ENCODE results near the gene AUTS2. TPM values are rescaled to one million over a fixed set of nuclear protein-coding genes. Genes with fewer than 3 reads are reported as not detected.

Gene AUTS2
- total and polyA plus RNA-seq, 4 experiments from 2014 or later, result 3.4 to 35.2 (median 25.5) TPM

- POLR2A ChIA-PET (ENCODE audit: partially characterized antibody), result no interaction called here
- intact Hi-C loops (cut with micrococcal nuclease), result no loop called here
- CTCF ChIA-PET (ENCODE audit: partially characterized antibody), result no interaction called here
- H3K9me3 ChIP-seq (ENCODE audit: control insufficient read depth in 1 of 2, low read length in 2 of 2), result no peaks in the 10 kb centered on the region
- Mint-ChIP-seq H3K4me1 (no peaks in the 10 kb centered on the region), H3K27ac (no peak overlapping the region), H3K9me3 (peaks cover 0 to 1% (median 0%) of the 10 kb centered on the region in 8 donors), H3K4me3 (no peak overlapping the region), H3K36me3 (no peaks in the 10 kb centered on the region), H3K27me3 (no peaks in the 10 kb centered on the region)
- H3K27me3 ChIP-seq (ENCODE audit: insufficient read depth, low read length), result no peaks in the 10 kb centered on the region
- no peaks in the 10 kb centered on the region for H3K4me1 ChIP-seq (ENCODE audit: insufficient read depth, low read length)
- no peak overlapping the region for H3K4me3 ChIP-seq (ENCODE audit: low read length in 2 of 2)
- no peaks in the 10 kb centered on the region for H3K36me3 ChIP-seq (ENCODE audit: insufficient read depth, low read length)
- no peak for DNase-seq
- no peak overlapping the region for H3K27ac ChIP-seq (ENCODE audit: low read depth, low read length)
Observed at GRCh38 chr7:69638674-69639073, 40.4 kb downstream of the AUTS2 start.

DNA sequence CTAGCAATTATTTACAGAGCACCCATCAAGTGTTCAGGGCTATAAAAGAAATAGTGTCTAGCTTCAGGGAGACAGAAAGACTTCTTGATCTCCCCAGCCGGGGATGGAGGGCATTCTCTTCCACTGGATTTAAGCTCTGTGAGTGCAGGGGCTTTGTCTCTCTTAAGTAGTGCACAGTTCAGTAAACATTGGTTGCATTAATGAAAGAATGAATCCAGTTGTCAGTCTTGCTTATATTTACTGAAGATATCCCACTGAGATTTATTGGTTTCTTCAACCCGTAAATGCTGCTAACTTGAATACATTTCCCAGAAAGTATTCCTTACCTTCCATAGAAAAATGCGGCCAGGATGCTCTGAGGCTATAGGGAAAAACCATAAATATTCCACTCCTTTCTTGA is 41.9 kb downstream of the AUTS2 start:
- H3K27ac ChIP-seq (ENCODE audit: low read depth, low read length), result no peak overlapping the region
- no peaks in the 10 kb centered on the region for H3K27me3 Mint-ChIP-seq
- H3K4me1 ChIP-seq (ENCODE audit: insufficient read depth, low read length), result no peaks in the 10 kb centered on the region
- no peaks in the 10 kb centered on the region for H3K4me1 Mint-ChIP-seq
- intact Hi-C loops (cut with micrococcal nuclease), result no loop called here
- no peak overlapping the region for H3K4me3 Mint-ChIP-seq
- no peaks in the 10 kb centered on the region for H3K36me3 ChIP-seq (ENCODE audit: insufficient read depth, low read length)
- H3K9me3 ChIP-seq (ENCODE audit: control insufficient read depth in 1 of 2, low read length in 2 of 2), result no peaks in the 10 kb centered on the region
- no peaks in the 10 kb centered on the region for H3K36me3 Mint-ChIP-seq
- no peaks in the 10 kb centered on the region for H3K9me3 Mint-ChIP-seq
- no peaks in the 10 kb centered on the region for H3K27me3 ChIP-seq (ENCODE audit: insufficient read depth, low read length)
- POLR2A ChIA-PET (ENCODE audit: partially characterized antibody), result no interaction called here
- no peak for DNase-seq
- H3K27ac Mint-ChIP-seq, result no peak overlapping the region
- CTCF ChIA-PET (ENCODE audit: partially characterized antibody), result no interaction called here
- H3K4me3 ChIP-seq (ENCODE audit: low read length in 2 of 2), result no peak overlapping the region

DNA sequence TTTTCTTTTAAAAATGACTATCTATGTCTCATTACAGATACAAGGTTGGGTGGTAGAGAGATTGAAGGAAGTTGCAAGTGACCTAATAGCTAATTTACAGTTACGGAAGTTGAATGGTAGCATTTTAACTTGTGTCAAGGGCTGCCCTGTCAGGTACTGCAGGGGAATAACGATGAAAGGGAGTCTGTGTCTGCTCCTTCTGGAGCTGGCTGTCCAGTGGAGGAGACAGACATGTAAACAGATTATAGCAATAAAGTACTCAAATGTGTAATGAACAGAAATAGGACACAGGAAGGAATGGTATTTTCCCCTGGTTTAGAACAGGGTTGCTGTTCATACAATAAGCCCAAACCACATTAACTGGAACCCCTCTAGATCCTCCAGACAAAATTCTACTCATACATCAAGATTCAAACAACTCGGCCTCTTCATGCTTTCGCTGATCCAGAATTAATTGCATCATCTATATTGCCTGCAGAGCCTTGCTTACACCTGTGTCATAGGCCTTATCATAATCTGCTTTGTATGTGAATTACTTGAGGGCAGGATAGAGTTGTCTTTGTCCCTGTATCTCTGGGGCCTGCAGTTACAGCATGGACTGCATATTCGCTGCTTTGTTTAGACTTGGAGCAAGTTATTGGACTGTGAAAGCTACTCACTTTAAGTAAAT is 42.8 kb downstream of the AUTS2 start:
- intact Hi-C loops (cut with micrococcal nuclease), result no loop called here
- Histone ChIP-seq H3K9me3 (ENCODE audit: control insufficient read depth in 1 of 2, low read length in 2 of 2) (no peaks in the 10 kb centered on the region), H3K27ac (ENCODE audit: low read depth, low read length) (no peak overlapping the region), H3K27me3 (ENCODE audit: insufficient read depth, low read length) (no peaks in the 10 kb centered on the region), H3K4me1 (ENCODE audit: insufficient read depth, low read length) (no peaks in the 10 kb centered on the region), H3K36me3 (ENCODE audit: insufficient read depth, low read length) (no peaks in the 10 kb centered on the region), H3K4me3 (ENCODE audit: low read length in 2 of 2) (no peak overlapping the region)
- H3K9me3 Mint-ChIP-seq, result peaks cover 0 to 2% (median 0%) of the 10 kb centered on the region in 8 donors
- POLR2A ChIA-PET (ENCODE audit: partially characterized antibody), result no interaction called here
- no peaks in the 10 kb centered on the region for H3K27me3 Mint-ChIP-seq
- CTCF ChIA-PET (ENCODE audit: partially characterized antibody), result no interaction called here
- H3K4me3 Mint-ChIP-seq, result no peak overlapping the region
- no peak for DNase-seq
- H3K4me1 Mint-ChIP-seq, result no peaks in the 10 kb centered on the region
- no peaks in the 10 kb centered on the region for H3K36me3 Mint-ChIP-seq
- H3K27ac Mint-ChIP-seq, result no peak overlapping the region

DNA sequence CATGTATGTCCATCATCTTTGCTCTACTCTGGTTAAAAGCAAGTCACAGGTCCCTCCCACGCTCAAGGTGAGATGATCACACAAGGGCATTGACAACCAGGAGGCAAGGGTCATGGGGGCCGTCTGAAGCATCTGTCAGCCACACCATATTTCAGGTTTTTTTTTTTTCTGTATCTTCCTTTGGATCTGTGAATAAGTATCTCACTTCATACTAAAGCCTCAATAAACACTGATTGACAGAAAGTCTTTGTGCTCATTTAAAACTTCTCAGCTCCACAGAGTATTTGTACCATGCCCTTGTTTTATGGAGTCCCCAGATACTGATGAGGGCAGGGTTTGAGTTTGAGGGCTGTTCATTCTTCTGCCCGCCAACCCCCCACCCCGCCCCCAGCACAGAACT is 45.0 kb downstream of the AUTS2 start:
- H3K4me1 ChIP-seq (ENCODE audit: insufficient read depth, low read length), result no peaks in the 10 kb centered on the region
- no peak overlapping the region for H3K27ac ChIP-seq (ENCODE audit: low read depth, low read length)
- ChIA-PET POLR2A (ENCODE audit: partially characterized antibody) (no interaction called here), CTCF (ENCODE audit: partially characterized antibody) (no interaction called here)
- H3K9me3 Mint-ChIP-seq, result peaks cover 0 to 2% (median 0%) of the 10 kb centered on the region in 8 donors
- H3K27me3 ChIP-seq (ENCODE audit: insufficient read depth, low read length), result no peaks in the 10 kb centered on the region
- intact Hi-C loops (cut with micrococcal nuclease), result no loop called here
- no peaks in the 10 kb centered on the region for H3K27me3 Mint-ChIP-seq
- H3K36me3 ChIP-seq (ENCODE audit: insufficient read depth, low read length), result no peaks in the 10 kb centered on the region
- H3K4me3 ChIP-seq (ENCODE audit: low read length in 2 of 2), result no peak overlapping the region
- no peak overlapping the region for H3K27ac Mint-ChIP-seq
- no peaks in the 10 kb centered on the region for H3K36me3 Mint-ChIP-seq
- no peaks in the 10 kb centered on the region for H3K4me1 Mint-ChIP-seq
- H3K4me3 Mint-ChIP-seq, result no peak overlapping the region
- no peak for DNase-seq
- H3K9me3 ChIP-seq (ENCODE audit: control insufficient read depth in 1 of 2, low read length in 2 of 2), result no peaks in the 10 kb centered on the region

DNA sequence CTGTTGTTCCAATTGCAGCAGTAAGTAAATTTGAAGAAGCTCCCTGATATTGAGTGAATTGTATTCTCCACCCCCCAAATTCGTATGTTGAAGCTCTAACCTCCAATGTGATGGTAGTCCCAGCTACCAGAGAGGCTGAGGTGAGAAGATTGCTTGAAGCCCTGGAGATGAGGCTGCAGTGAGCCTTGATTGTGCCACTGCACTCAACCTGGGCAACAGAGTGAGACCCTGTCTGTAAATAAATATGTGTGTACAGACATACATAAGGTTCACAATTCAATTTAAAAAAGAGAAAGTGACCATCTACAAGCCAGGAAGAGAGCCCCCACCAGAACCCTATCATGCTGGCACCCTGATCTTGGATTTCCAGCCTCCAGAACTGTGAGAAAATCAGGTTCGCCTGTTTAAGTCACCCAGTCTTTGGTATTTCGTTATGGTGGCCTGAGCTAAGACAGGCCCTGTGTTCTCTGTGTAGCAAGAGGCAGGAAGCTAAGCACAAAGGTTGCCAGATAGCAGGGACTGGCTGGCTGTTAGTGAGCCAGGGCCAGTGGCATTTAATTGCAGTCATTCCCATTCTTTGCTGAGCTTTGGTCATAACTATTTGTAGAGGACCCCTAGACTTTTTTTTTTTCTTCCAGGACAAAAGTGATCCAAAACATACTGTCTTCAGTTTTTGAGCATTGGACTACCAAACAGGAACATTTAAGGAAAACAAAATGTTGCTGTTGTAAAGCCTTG is 45.6 kb downstream of the AUTS2 start:
- H3K36me3 ChIP-seq (ENCODE audit: insufficient read depth, low read length), result no peaks in the 10 kb centered on the region
- H3K4me1 ChIP-seq (ENCODE audit: insufficient read depth, low read length), result no peaks in the 10 kb centered on the region
- peaks cover 0 to 2% (median 0%) of the 10 kb centered on the region in 8 donors for H3K9me3 Mint-ChIP-seq
- H3K27ac ChIP-seq (ENCODE audit: low read depth, low read length), result no peak overlapping the region
- POLR2A ChIA-PET (ENCODE audit: partially characterized antibody), result no interaction called here
- intact Hi-C loops (cut with micrococcal nuclease), result no loop called here
- H3K4me1 Mint-ChIP-seq, result no peaks in the 10 kb centered on the region
- CTCF ChIA-PET (ENCODE audit: partially characterized antibody), result interaction anchor here (0.7 kb wide), 1 partner anchor 11 kb away, joined by 3 read pairs; no protein-coding TSS in a partner anchor
- H3K27me3 Mint-ChIP-seq, result no peaks in the 10 kb centered on the region
- H3K4me3 Mint-ChIP-seq, result no peak overlapping the region
- H3K27ac Mint-ChIP-seq, result no peak overlapping the region
- H3K9me3 ChIP-seq (ENCODE audit: control insufficient read depth in 1 of 2, low read length in 2 of 2), result no peaks in the 10 kb centered on the region
- DNase-seq, result no peak
- no peak overlapping the region for H3K4me3 ChIP-seq (ENCODE audit: low read length in 2 of 2)
- no peaks in the 10 kb centered on the region for H3K36me3 Mint-ChIP-seq
- no peaks in the 10 kb centered on the region for H3K27me3 ChIP-seq (ENCODE audit: insufficient read depth, low read length)

DNA sequence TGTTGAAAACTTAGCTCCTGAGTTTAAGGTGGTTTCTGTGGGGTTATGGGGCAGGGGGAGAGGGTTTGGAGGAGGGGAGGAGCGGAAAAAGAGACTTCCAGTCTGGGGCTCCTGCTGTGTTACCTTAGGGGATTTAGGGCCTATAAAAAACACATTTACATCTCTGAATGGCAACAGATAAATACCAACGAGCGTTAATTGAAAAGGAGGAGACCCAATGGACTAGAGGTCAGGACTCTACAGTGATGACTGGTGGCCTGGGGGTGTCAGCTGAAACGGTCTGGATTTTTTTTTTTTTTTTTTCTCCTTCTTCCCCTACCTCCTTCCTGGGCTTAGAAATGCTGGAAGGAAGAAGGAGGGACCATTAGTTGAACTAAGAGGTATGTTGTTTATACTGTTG is 47.4 kb downstream of the AUTS2 start:
- POLR2A ChIA-PET (ENCODE audit: partially characterized antibody), result no interaction called here
- intact Hi-C loops (cut with micrococcal nuclease), result no loop called here
- Histone ChIP-seq H3K4me3 (ENCODE audit: low read length in 2 of 2) (no peak overlapping the region), H3K4me1 (ENCODE audit: insufficient read depth, low read length) (no peaks in the 10 kb centered on the region), H3K27me3 (ENCODE audit: insufficient read depth, low read length) (no peaks in the 10 kb centered on the region), H3K36me3 (ENCODE audit: insufficient read depth, low read length) (no peaks in the 10 kb centered on the region), H3K27ac (ENCODE audit: low read depth, low read length) (no peak overlapping the region), H3K9me3 (ENCODE audit: control insufficient read depth in 1 of 2, low read length in 2 of 2) (no peaks in the 10 kb centered on the region)
- H3K4me3 Mint-ChIP-seq, result no peak overlapping the region
- CTCF ChIA-PET (ENCODE audit: partially characterized antibody), result no interaction called here
- H3K27ac Mint-ChIP-seq, result no peak overlapping the region
- no peaks in the 10 kb centered on the region for H3K4me1 Mint-ChIP-seq
- peaks cover 0 to 2% (median 0%) of the 10 kb centered on the region in 8 donors for H3K9me3 Mint-ChIP-seq
- no peaks in the 10 kb centered on the region for H3K27me3 Mint-ChIP-seq
- no peak for DNase-seq
- no peaks in the 10 kb centered on the region for H3K36me3 Mint-ChIP-seq

DNA sequence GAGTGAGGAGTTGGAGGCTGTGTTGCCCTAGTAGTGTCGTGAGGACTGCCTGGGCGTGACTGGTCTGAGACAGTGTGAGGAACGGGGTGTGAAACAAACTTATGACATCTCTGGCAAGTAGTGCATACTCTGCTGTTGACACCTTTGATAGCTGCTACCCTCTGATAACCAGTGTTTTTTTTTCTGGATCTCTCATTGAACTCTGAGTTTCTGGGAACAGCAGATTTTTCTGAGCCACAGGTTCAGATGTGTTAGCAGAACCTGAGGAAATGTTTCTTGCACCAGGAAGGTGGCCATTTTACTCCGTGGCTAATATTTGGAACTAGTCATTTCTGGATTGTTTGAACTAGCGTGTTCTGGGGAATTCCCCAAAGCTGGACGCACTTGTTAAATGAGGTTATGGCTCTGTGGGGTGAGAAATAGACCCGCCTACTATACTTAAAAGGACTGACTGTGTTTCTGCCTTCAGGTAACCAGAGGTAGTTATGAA is 52.9 kb downstream of the AUTS2 start:
- no peak overlapping the region for H3K27ac Mint-ChIP-seq
- H3K4me1 Mint-ChIP-seq, result no peaks in the 10 kb centered on the region
- no peaks in the 10 kb centered on the region for H3K27me3 Mint-ChIP-seq
- ChIA-PET CTCF (ENCODE audit: partially characterized antibody) (no interaction called here), POLR2A (ENCODE audit: partially characterized antibody) (no interaction called here)
- Histone ChIP-seq H3K4me3 (ENCODE audit: low read length in 2 of 2) (no peak overlapping the region), H3K27ac (ENCODE audit: low read depth, low read length) (no peak overlapping the region), H3K4me1 (ENCODE audit: insufficient read depth, low read length) (no peaks in the 10 kb centered on the region), H3K36me3 (ENCODE audit: insufficient read depth, low read length) (no peaks in the 10 kb centered on the region), H3K27me3 (ENCODE audit: insufficient read depth, low read length) (no peaks in the 10 kb centered on the region), H3K9me3 (ENCODE audit: control insufficient read depth in 1 of 2, low read length in 2 of 2) (no peaks in the 10 kb centered on the region)
- H3K36me3 Mint-ChIP-seq, result no peaks in the 10 kb centered on the region
- no peak for DNase-seq
- intact Hi-C loops (cut with micrococcal nuclease), result no loop called here
- no peaks in the 10 kb centered on the region for H3K9me3 Mint-ChIP-seq
- H3K4me3 Mint-ChIP-seq, result no peak overlapping the region

Measured in CD4-positive, alpha-beta memory T cell (primary cell).